ENCODE measurements around the gene CAPN15.

The CAPN15 gene

GRCh38 chr16:567373-568256 lies 40.1 kb downstream of the CAPN15 start:
- Histone ChIP-seq H3K27ac (peak overlapping the region; percentile 91), H3K4me3 (peak overlapping the region; percentile 64)

GRCh38 chr16:568401-569258 lies 41.1 kb downstream of the CAPN15 start:
- Histone ChIP-seq H3K4me1 (peaks cover 82% of the 10 kb centered on the region), H3K9ac (peak overlapping the region; percentile 87), H3K27ac (peak overlapping the region; percentile 91), H3K27me3 (peaks cover under 1% of the 10 kb centered on the region; the same call in 1 of the 2 replicates), H3K36me3 (peaks cover 19% of the 10 kb centered on the region; the same call in 1 of the 2 replicates), H3K4me3 (peak overlapping the region; percentile 99), H4K20me1 (peaks cover 29% of the 10 kb centered on the region), H3K4me2 (peak overlapping the region; percentile 99), H3K9me3 (no peaks in the 10 kb centered on the region)
- no peak for TF ChIP-seq Cebpa-rat (IDR thresholded peaks at IDR 0.05)

More at GRCh38 chr16:567373-568256, 40.1 kb downstream of the CAPN15 start:
- TF ChIP-seq Cebpa-rat (IDR thresholded peaks at IDR 0.05), result no peak
- peaks cover 9% of the 10 kb centered on the region for H3K27me3 ChIP-seq
- no peaks in the 10 kb centered on the region for H3K9me3 ChIP-seq
- H3K9ac ChIP-seq, result peak overlapping the region; percentile 87
- H3K4me1 ChIP-seq, result peaks cover 81% of the 10 kb centered on the region
- H3K36me3 ChIP-seq, result peaks cover 10% of the 10 kb centered on the region; the same call in 1 of the 2 replicates
- H3K4me2 ChIP-seq, result peak overlapping the region; percentile 99
- H4K20me1 ChIP-seq, result peaks cover 22% of the 10 kb centered on the region

GRCh38 chr16:569445-570254 lies 42.1 kb downstream of the CAPN15 start, which contains the start of gene PIGQ:
PIGQ (plus strand) TSS chr16:569968; CDS start chr16:574075, 4,107 bp downstream.
- Histone ChIP-seq H4K20me1 (peaks cover 39% of the 10 kb centered on the region), H3K9ac (peak within 1 kb of the TSS; percentile 87), H3K27me3 (no peaks in the 10 kb centered on the region), H3K36me3 (peaks cover 29% of the 10 kb centered on the region), H3K4me2 (peak within 1 kb of the TSS; percentile 99), H3K4me1 (peaks cover 77% of the 10 kb centered on the region), H3K4me3 (peak within 1 kb of the TSS; percentile 99), H3K9me3 (no peaks in the 10 kb centered on the region), H3K27ac (peak within 1 kb of the TSS; percentile 91)
- TF ChIP-seq Cebpa-rat (IDR thresholded peaks at IDR 0.05), result no peak

GRCh38 chr16:572865-573650 lies 45.5 kb downstream of the CAPN15 start:
- H3K9ac ChIP-seq, result no peak overlapping the region
- H3K4me1 ChIP-seq, result peaks cover 78% of the 10 kb centered on the region
- H3K27me3 ChIP-seq, result no peaks in the 10 kb centered on the region
- no peak overlapping the region for H3K4me2 ChIP-seq
- peaks cover 46% of the 10 kb centered on the region for H3K36me3 ChIP-seq
- no peak for TF ChIP-seq Cebpa-rat (IDR thresholded peaks at IDR 0.05)
- no peak overlapping the region for H3K4me3 ChIP-seq
- H3K27ac ChIP-seq, result peak overlapping the region; percentile 22; the same call in 1 of the 2 replicates
- no peaks in the 10 kb centered on the region for H3K9me3 ChIP-seq
- H4K20me1 ChIP-seq, result peaks cover 61% of the 10 kb centered on the region

GRCh38 chr16:574021-574760 lies 46.7 kb downstream of the CAPN15 start:
- Histone ChIP-seq H3K9me3 (no peaks in the 10 kb centered on the region), H3K27ac (peak overlapping the region; percentile 84; the same call in 1 of the 2 replicates), H3K4me2 (0 out of 2 replicates have a peak overlapping the region, but pooled peaks have one; percentile 84), H4K20me1 (peaks cover 61% of the 10 kb centered on the region), H3K9ac (peak overlapping the region; percentile 76; the same call in 1 of the 2 replicates), H3K4me3 (no peak overlapping the region), H3K27me3 (no peaks in the 10 kb centered on the region), H3K4me1 (peaks cover 77% of the 10 kb centered on the region), H3K36me3 (peaks cover 46% of the 10 kb centered on the region)
- TF ChIP-seq Cebpa-rat (IDR thresholded peaks at IDR 0.05), result no peak

GRCh38 chr16:575354-576196 lies 48.1 kb downstream of the CAPN15 start:
- Histone ChIP-seq H3K9me3 (no peaks in the 10 kb centered on the region), H3K4me1 (peaks cover 85% of the 10 kb centered on the region), H3K9ac (peak overlapping the region; percentile 76), H3K36me3 (peaks cover 46% of the 10 kb centered on the region), H4K20me1 (peaks cover 54% of the 10 kb centered on the region), H3K27me3 (no peaks in the 10 kb centered on the region), H3K4me3 (peak overlapping the region; percentile 20; the same call in 1 of the 2 replicates), H3K27ac (peak overlapping the region; percentile 84), H3K4me2 (peak overlapping the region; percentile 84)
- no peak for TF ChIP-seq Cebpa-rat (IDR thresholded peaks at IDR 0.05)

- Histone ChIP-seq H3K36me3 (peaks cover 49% of the 10 kb centered on the region), H3K27me3 (no peaks in the 10 kb centered on the region), H3K27ac (peak overlapping the region; percentile 84), H3K9me3 (no peaks in the 10 kb centered on the region), H3K4me3 (peak overlapping the region; percentile 20; the same call in 1 of the 2 replicates), H3K4me1 (peaks cover 77% of the 10 kb centered on the region), H3K9ac (peak overlapping the region; percentile 76), H3K4me2 (peak overlapping the region; percentile 84), H4K20me1 (peaks cover 50% of the 10 kb centered on the region)
- TF ChIP-seq Cebpa-rat (IDR thresholded peaks at IDR 0.05), result no peak
These were observed 48.8 kb downstream of the CAPN15 start for GRCh38 chr16:576197-576822.
